ENCODE data around the gene HNF1B. TPM values are rescaled to one million over a fixed set of nuclear protein-coding genes. Genes with fewer than 3 reads are reported as not detected.

The HNF1B gene, protein sequence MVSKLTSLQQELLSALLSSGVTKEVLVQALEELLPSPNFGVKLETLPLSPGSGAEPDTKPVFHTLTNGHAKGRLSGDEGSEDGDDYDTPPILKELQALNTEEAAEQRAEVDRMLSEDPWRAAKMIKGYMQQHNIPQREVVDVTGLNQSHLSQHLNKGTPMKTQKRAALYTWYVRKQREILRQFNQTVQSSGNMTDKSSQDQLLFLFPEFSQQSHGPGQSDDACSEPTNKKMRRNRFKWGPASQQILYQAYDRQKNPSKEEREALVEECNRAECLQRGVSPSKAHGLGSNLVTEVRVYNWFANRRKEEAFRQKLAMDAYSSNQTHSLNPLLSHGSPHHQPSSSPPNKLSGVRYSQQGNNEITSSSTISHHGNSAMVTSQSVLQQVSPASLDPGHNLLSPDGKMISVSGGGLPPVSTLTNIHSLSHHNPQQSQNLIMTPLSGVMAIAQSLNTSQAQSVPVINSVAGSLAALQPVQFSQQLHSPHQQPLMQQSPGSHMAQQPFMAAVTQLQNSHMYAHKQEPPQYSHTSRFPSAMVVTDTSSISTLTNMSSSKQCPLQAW
- total RNA-seq, result not detected

- TF ChIP-seq CTCF (IDR thresholded peaks at IDR 0.05 in 4 of 5, conservative IDR thresholded peaks at IDR 0.05 in 1 of 5) (no peak), POLR2A (IDR thresholded peaks at IDR 0.05) (no peak)
- Histone ChIP-seq H3K9me3 (no peaks in the 10 kb centered on the region), H3K36me3 (no peaks in the 10 kb centered on the region), H3K4me3 (peak within 1 kb of the TSS in 1 of 4 donors; percentile 44), H3K27ac (no peak within 1 kb of the TSS), H3K4me1 (peaks cover 15 to 22% of the 10 kb centered on the region in 2 donors), H3K27me3 (peaks cover 65 to 77% (median 76%) of the 10 kb centered on the region in 3 donors)
- ATAC-seq (no peak), DNase-seq (no peak)
- in situ Hi-C loops (cut with MboI; ENCODE audit: low sequenced_read_pairs in 4 of 4), result loop anchor here in 1 of 4 donors (25.0 kb wide), 1 partner anchor 92 kb away; no protein-coding TSS in a partner anchor
- intact Hi-C loops (cut with DNase I; ENCODE audit: low total_unique reads), result no loop called here
Measured at GRCh38 chr17:37744961-37745800, at the start of gene HNF1B. Gene HNF1B, minus strand, starts transcription at chr17:37745059. Its CDS starts 175 bp downstream, at chr17:37744884.

DNA sequence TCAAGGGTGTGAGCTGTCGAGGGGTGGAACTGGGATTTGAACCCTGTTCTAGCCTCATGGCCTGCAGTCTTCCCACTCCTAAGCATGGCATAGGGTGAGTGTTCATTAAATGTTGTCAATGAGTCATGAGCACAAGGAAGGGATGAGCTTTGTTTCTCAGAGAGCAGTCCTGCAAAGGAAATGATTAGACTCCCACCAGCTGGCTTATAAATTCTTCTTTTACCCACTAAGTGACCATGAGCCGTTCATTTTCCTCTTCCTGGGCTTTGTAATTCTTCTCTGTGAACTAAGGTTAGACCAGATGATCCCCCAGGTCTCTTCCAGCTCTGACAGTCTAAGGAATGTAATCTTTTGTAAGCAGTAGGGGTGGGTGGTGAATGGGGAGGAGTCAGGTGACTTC lies 47.9 kb upstream of the HNF1B start:
- Histone ChIP-seq H3K4me3 (no peak overlapping the region), H3K27me3 (peaks cover 15 to 40% (median 26%) of the 10 kb centered on the region in 3 donors), H3K27ac (no peak overlapping the region), H3K9me3 (no peaks in the 10 kb centered on the region), H3K4me1 (no peaks in the 10 kb centered on the region), H3K36me3 (no peaks in the 10 kb centered on the region)
- intact Hi-C loops (cut with DNase I; ENCODE audit: low total_unique reads) (no loop called here), in situ Hi-C loops (cut with MboI; ENCODE audit: low sequenced_read_pairs in 4 of 4) (no loop called here)
- TF ChIP-seq POLR2A (IDR thresholded peaks at IDR 0.05) (no peak), CTCF (IDR thresholded peaks at IDR 0.05 in 4 of 5, conservative IDR thresholded peaks at IDR 0.05 in 1 of 5) (no peak)
- no peak for ATAC-seq
- DNase-seq, result no peak

DNA sequence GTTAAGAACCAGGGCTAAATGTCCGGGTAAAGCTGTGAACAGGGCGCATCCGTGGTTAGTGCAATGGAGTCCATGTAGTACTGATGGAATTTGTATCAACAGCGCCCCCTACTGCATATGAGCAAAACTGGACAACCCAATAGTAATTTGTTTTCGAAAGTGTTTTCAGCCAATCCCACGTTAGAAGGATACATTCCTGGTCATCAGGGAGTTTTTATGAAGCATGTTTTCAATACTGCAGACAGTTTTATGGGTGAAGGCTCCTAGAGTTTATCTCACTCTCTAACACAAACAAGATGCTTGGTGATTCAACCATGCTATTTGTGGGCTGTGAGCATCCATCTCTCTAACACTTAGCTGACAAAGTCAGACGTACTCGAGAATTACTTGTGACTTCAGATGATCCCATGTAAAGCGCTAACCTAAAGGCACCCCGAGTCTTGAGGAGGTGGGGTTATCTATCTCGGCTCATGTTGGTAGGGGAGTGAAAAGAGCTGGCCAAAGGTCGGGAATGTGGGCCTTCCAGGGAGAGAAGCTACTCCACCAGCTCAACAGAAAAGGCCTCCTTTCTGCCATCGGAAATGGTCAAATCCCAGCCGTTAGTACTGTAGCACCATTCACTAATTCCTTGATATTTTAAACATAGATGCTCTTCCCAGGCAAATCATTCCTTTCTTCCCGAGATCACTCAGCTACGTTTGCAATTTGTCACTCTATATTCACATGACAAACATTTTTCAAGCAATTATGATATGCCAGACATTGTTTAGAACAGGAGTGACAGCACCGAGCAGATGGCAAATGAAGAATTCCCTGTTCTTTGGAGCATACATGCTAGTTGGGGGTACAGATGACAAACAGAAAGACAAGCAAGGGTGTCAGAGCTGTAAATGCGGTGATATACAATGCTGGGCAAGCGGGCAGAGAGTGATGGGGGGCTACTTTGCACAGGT lies 46.9 kb upstream of the HNF1B start:
- Histone ChIP-seq H3K4me3 (no peak overlapping the region), H3K4me1 (no peaks in the 10 kb centered on the region), H3K27me3 (peaks cover 15 to 40% (median 26%) of the 10 kb centered on the region in 3 donors), H3K36me3 (no peaks in the 10 kb centered on the region), H3K27ac (no peak overlapping the region), H3K9me3 (no peaks in the 10 kb centered on the region)
- no peak for TF ChIP-seq POLR2A (IDR thresholded peaks at IDR 0.05)
- no peak for TF ChIP-seq CTCF (IDR thresholded peaks at IDR 0.05 in 4 of 5, conservative IDR thresholded peaks at IDR 0.05 in 1 of 5)
- ATAC-seq, result no peak
- in situ Hi-C loops (cut with MboI; ENCODE audit: low sequenced_read_pairs in 4 of 4), result no loop called here
- intact Hi-C loops (cut with DNase I; ENCODE audit: low total_unique reads), result no loop called here
- DNase-seq, result no peak

Measured in gastrocnemius medialis (tissue), 4 donors.